ENCODE measurements around the gene CCDC154. TPM values are rescaled to one million over a fixed set of nuclear protein-coding genes. Genes with fewer than 3 reads are reported as not detected.
"Not testable (repeated sequence)": the region's sequence is repeated elsewhere in the genome, so short reads cannot be mapped to it uniquely, and the experiment has no call there.

CCDC154 gene
- total RNA-seq, 6 experiments from 2014 or later = 0.25 to 1.7 (median 0.79) TPM; not detected in 1

DNA sequence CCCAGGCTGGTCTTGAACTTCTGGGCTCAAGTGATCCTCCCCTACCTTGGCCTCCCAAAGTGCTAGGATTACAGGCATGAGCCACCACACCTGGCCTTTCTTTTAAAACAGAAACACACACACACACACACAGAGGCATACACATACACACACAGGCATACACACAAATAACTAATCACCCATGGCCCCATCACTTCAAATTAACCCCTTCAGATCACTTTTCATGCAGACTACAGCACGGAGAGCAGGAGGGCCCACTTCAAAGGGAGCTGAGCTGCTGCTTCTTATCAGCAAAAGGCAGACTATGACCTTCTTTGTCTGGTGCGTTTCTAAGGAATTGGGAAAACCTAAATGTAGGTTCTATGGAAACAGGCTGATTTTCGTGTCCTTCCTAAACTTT, 28.6 kb upstream of the CCDC154 start:
- Histone ChIP-seq H3K4me3 (no peak overlapping the region), H3K36me3 (no peaks in the 10 kb centered on the region), H3K4me1 (peaks cover 0 to 18% (median 3%) of the 10 kb centered on the region in 4 donors), H3K9me3 (no peaks in the 10 kb centered on the region), H3K27me3 (no peaks in the 10 kb centered on the region), H3K27ac (no peak overlapping the region)
- ATAC-seq (no peak), DNase-seq (no peak)
- WGBS (ENCODE audit: insufficient coverage, low coverage, low lambda C conversion rate, missing lambda C conversion rate) = 66% methylated on average over 3 of the region's 3 CpGs
- no peak for TF ChIP-seq POLR2A (IDR thresholded peaks at IDR 0.05)
- TF ChIP-seq, protein P1, sequence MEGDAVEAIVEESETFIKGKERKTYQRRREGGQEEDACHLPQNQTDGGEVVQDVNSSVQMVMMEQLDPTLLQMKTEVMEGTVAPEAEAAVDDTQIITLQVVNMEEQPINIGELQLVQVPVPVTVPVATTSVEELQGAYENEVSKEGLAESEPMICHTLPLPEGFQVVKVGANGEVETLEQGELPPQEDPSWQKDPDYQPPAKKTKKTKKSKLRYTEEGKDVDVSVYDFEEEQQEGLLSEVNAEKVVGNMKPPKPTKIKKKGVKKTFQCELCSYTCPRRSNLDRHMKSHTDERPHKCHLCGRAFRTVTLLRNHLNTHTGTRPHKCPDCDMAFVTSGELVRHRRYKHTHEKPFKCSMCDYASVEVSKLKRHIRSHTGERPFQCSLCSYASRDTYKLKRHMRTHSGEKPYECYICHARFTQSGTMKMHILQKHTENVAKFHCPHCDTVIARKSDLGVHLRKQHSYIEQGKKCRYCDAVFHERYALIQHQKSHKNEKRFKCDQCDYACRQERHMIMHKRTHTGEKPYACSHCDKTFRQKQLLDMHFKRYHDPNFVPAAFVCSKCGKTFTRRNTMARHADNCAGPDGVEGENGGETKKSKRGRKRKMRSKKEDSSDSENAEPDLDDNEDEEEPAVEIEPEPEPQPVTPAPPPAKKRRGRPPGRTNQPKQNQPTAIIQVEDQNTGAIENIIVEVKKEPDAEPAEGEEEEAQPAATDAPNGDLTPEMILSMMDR (IDR thresholded peaks at IDR 0.05) = no peak
- intact Hi-C loops (cut with DNase I) = no loop called here

DNA sequence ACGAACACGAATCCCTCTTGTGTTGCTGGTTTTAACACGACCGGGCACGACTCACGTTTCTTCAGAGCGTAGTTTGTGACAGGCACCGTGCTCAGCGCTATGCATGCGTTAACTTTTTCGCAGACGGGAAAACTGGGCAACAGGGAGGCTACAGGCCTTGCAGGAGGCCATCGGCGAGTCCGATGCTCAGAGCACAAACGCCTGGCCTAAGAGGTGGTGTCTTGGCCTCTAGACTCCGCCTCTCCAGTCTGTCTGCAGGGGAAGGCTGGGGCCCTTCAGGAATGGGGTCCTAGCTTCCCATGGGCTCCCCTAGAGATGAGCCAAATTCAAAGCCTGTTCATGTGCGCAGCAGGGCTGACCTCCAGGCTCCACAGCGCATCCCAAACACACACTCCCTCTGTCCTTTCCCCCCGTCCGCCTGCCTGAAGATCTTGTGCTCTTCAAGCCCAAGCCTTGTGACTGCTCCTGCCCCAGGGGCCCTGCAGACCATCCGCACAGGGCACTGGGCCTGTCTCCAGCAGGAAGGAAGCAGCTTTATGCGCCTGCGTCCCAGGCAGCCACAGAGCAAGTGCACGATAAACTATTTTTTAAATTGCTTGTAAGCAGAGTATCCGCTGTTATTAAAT, 27.3 kb upstream of the CCDC154 start:
- intact Hi-C loops (cut with DNase I) = no loop called here
- DNase-seq = no peak
- TF ChIP-seq POLR2A (IDR thresholded peaks at IDR 0.05) = no peak
- TF ChIP-seq, protein P1 (IDR thresholded peaks at IDR 0.05) = no peak
- H3K27me3 ChIP-seq = no peaks in the 10 kb centered on the region
- peaks cover 0 to 18% (median 3%) of the 10 kb centered on the region in 4 donors for H3K4me1 ChIP-seq
- H3K9me3 ChIP-seq = no peaks in the 10 kb centered on the region
- H3K27ac ChIP-seq = no peak overlapping the region
- peak in 1 of 4 donors; percentile 9 for ATAC-seq
- 64% methylated on average over 7 of the region's 26 CpGs for WGBS (ENCODE audit: insufficient coverage, low coverage, low lambda C conversion rate, missing lambda C conversion rate)
- no peak overlapping the region for H3K4me3 ChIP-seq
- no peaks in the 10 kb centered on the region for H3K36me3 ChIP-seq

DNA sequence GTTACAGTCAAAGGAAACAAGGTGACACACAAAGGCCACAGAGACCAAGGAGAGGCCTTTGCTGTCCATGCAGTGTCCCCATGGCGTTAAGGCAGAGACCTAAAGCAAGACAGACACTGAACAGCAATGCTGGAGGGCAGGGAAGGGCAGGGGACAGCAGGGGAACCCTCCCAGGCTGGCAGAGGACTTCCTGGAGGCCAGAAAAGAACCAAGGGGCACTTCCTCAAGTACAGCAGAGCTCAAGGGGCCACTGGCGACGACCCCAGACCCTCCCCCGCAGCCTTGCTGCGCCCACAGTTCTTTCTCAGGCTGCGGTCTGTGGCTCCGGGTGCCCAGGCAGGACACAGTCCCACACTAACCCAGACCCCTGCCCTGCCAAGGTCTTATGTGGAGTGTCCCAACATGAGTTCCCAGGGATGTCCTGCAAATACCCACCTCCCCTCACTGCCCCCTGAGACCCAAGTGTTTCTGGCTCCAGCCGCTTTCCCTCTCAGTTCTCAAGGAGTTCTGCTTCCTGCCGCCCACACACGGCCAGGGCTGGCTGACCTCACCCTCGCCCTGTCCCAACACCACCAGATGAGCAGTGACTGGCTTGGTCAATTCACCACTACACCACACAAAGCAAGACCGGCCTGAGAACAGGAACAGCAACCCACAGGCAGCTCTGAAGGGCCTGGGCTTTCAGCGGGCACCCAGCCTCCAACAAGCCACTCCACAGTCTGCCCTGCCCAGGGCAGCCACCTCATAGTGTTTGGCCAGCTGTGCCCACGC, 26.3 kb upstream of the CCDC154 start:
- peak in 3 of 4 donors; percentile 45 to 69 (median 57) for ATAC-seq

DNA sequence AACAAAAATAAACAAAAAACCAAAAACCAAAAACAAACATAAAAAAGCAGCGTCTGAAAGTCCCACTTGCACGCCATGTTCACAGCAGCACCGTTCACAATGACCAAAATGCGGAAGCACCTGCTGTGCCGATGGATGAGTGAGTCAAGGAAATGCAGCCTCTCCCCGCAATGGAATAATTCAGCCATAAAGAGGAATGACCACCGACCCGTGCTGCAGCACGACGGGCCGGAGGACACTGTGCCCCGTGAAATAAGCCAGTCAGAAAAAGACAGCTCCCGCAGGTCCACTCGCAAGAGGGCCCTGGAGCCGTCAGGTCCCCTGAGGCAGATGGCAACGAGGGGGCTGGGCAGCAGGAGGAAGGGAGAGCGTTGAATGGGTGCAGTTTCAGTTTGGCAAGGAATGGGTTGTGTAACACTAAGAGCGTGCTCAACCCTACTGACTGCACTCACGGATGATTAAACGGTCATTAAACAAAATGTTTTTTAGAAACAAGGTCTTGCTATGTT, 25.4 kb upstream of the CCDC154 start:
- TF ChIP-seq POLR2A (IDR thresholded peaks at IDR 0.05) = no peak
- TF ChIP-seq, protein P1 (IDR thresholded peaks at IDR 0.05) = no peak
- intact Hi-C loops (cut with DNase I) = no loop called here
- H3K27ac ChIP-seq = peak overlapping the region in 2 of 3 donors; percentile 19 to 40
- no peak overlapping the region for H3K4me3 ChIP-seq
- no peaks in the 10 kb centered on the region for H3K27me3 ChIP-seq
- H3K9me3 ChIP-seq = no peaks in the 10 kb centered on the region
- 59% methylated on average over 7 of the region's 20 CpGs for WGBS (ENCODE audit: insufficient coverage, low coverage, low lambda C conversion rate, missing lambda C conversion rate)
- no peaks in the 10 kb centered on the region for H3K36me3 ChIP-seq
- peaks cover 0 to 10% (median 3%) of the 10 kb centered on the region in 4 donors for H3K4me1 ChIP-seq
- DNase-seq (no peak), ATAC-seq (peak in 3 of 4 donors; percentile 26 to 59 (median 41))

More for the DNA sequence above, 26.3 kb upstream of the CCDC154 start:
- peak overlapping the region in 2 of 3 donors; percentile 19 to 40 for H3K27ac ChIP-seq
- H3K4me1 ChIP-seq = peaks cover 0 to 14% (median 3%) of the 10 kb centered on the region in 4 donors
- H3K27me3 ChIP-seq = no peaks in the 10 kb centered on the region
- H3K4me3 ChIP-seq = no peak overlapping the region
- TF ChIP-seq, protein P1 (IDR thresholded peaks at IDR 0.05) = no peak
- no peak for TF ChIP-seq POLR2A (IDR thresholded peaks at IDR 0.05)
- no peaks in the 10 kb centered on the region for H3K36me3 ChIP-seq
- peak in 1 of 3 donors; percentile 52 for DNase-seq
- H3K9me3 ChIP-seq = no peaks in the 10 kb centered on the region
- WGBS (ENCODE audit: insufficient coverage, low coverage, low lambda C conversion rate, missing lambda C conversion rate) = 80% methylated on average over 1 of the region's 14 CpGs
- intact Hi-C loops (cut with DNase I) = no loop called here

DNA sequence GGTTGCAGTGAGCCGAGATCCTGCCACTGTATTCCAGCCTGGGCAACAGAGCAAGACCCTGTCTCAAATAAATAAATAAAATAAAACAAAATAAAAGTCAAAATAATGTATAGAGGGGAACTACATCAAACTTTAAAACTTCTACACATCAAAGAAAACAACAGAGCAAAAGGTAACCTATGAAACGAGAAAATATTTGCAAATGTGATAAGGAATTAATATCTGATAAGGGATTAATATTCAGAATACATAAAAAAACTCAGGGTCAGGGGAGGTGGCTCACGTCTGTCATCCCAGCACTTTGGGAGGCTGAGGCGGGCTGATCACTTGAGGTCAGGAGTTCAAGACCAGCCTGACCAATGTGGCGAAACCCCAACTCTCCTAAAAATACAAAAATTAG, 24.8 kb upstream of the CCDC154 start:
- H3K4me3 ChIP-seq; DNase-seq; intact Hi-C loops (cut with DNase I); H3K4me1 ChIP-seq; H3K27ac ChIP-seq; H3K27me3 ChIP-seq; H3K36me3 ChIP-seq; H3K9me3 ChIP-seq; ATAC-seq: not testable (repeated sequence)
- WGBS (ENCODE audit: insufficient coverage, low coverage, low lambda C conversion rate, missing lambda C conversion rate) = 64% methylated on average over 5 of the region's 5 CpGs

All from right lobe of liver (tissue), 6 donors.